Measurements from ENCODE around the gene KRT6A.

KRT6A gene

DNA sequence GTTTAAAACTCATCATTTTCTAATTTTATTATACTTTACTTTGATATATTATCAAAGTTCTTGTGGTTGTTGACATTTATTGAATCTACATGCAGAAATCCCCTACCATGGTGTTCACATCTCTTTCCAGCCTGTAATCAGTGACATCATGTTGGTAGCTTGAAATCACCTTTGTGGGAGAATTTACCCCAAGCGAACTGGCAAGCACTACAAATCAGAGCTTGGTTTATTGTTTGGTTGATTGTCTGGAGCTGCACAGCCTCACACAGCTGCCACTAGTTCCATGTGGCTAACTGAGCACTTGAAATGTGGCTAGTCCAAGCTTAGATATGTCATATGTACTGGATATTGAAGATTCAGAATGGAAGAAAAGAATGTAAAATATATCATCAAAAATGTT lies 42.5 kb upstream of the KRT6A start:
- no peak overlapping the region for H3K4me3 ChIP-seq (replicated peaks; ENCODE audit: low read depth, low read length)
- no peak for DNase-seq (ENCODE audit: low read depth)
- TF ChIP-seq, protein P1, sequence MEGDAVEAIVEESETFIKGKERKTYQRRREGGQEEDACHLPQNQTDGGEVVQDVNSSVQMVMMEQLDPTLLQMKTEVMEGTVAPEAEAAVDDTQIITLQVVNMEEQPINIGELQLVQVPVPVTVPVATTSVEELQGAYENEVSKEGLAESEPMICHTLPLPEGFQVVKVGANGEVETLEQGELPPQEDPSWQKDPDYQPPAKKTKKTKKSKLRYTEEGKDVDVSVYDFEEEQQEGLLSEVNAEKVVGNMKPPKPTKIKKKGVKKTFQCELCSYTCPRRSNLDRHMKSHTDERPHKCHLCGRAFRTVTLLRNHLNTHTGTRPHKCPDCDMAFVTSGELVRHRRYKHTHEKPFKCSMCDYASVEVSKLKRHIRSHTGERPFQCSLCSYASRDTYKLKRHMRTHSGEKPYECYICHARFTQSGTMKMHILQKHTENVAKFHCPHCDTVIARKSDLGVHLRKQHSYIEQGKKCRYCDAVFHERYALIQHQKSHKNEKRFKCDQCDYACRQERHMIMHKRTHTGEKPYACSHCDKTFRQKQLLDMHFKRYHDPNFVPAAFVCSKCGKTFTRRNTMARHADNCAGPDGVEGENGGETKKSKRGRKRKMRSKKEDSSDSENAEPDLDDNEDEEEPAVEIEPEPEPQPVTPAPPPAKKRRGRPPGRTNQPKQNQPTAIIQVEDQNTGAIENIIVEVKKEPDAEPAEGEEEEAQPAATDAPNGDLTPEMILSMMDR (IDR thresholded peaks at IDR 0.05; ENCODE audit: low read length, missing control alignments) = no peak

DNA sequence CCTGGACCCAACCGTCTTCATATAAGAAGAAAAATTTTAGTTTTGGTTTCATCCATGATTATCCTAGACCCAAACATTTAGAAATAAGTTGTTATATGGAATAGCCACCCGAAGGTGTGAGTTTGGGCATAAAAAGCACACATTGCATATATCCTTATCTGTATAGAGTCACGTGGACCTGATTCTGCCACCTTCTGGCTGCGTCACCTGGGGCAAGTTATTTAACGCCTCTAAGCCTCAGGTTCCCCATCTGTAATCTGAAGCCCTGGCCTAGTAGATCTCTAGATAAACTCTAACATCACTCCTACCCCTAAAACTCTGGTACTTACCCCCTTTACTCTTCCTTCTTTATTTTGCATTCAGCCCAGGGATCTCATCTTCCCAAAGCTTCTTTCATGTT lies 41.4 kb upstream of the KRT6A start:
- no peak overlapping the region for H3K4me3 ChIP-seq (replicated peaks; ENCODE audit: low read depth, low read length)
- TF ChIP-seq, protein P1 (IDR thresholded peaks at IDR 0.05; ENCODE audit: low read length, missing control alignments) = peak; percentile 13
- DNase-seq (ENCODE audit: low read depth) = peak; percentile 9

DNA sequence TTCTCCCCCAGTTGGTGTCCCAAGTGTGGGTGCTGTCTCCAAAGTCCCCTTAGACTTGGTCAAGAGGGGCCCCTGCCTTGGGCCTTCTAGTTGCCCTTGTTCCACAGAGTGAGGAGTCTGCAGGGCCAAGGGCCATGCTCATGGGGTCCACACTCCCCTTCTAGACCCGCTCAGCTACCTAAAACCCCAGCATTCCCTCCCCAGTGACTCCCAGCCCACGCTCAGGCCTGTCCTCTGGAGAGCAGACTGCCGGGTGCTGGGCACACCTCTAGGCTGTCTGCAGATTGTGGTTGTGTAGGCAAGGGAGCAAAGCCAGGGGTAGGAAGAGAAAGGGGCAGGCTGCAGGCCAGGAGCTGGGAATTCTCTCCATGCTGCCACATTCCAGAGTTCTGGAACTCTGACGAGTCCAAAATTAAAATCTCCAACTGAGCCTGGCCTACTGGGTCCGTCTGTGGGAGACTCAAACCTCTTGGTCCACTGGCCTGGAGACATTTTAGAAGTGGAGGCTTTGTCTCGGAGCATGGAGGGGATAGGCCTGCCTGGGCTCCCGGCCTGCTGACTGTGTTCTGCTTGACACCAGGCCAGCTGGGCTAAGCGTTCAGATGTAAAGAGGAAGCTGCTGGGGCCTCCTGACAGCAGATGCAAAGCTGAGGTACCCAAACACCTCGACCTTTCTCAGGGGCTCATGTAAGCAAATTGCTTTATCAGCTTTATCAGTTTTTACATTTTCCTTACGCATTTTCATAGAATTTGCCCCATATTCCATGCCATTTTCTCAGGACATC lies 40.8 kb upstream of the KRT6A start:
- TF ChIP-seq, protein P1 (IDR thresholded peaks at IDR 0.05; ENCODE audit: low read length, missing control alignments) = no peak
- H3K4me3 ChIP-seq (replicated peaks; ENCODE audit: low read depth, low read length) = no peak overlapping the region
- no peak for DNase-seq (ENCODE audit: low read depth)

DNA sequence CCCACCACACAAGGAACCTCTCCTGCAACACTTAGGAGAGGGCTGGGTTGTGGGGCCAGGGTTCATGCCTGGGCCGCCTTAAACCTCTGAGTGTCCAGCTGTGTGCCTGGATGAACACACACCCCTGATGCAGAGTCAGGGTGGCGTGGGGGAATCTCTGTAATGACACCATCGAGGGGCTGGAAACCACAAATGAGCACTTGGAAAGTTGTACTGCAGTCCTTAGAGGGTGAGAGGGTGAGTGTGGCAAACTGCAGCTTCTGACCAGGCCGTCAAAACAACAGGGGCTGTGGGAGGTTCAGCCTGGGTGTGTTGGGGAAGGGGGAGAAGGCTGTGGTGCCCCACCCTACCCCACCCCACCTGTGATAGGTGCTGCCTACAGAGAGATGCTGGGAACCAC lies 39.6 kb upstream of the KRT6A start:
- H3K4me3 ChIP-seq (replicated peaks; ENCODE audit: low read depth, low read length) = no peak overlapping the region
- DNase-seq (ENCODE audit: low read depth) = no peak
- TF ChIP-seq, protein P1 (IDR thresholded peaks at IDR 0.05; ENCODE audit: low read length, missing control alignments) = no peak

DNA sequence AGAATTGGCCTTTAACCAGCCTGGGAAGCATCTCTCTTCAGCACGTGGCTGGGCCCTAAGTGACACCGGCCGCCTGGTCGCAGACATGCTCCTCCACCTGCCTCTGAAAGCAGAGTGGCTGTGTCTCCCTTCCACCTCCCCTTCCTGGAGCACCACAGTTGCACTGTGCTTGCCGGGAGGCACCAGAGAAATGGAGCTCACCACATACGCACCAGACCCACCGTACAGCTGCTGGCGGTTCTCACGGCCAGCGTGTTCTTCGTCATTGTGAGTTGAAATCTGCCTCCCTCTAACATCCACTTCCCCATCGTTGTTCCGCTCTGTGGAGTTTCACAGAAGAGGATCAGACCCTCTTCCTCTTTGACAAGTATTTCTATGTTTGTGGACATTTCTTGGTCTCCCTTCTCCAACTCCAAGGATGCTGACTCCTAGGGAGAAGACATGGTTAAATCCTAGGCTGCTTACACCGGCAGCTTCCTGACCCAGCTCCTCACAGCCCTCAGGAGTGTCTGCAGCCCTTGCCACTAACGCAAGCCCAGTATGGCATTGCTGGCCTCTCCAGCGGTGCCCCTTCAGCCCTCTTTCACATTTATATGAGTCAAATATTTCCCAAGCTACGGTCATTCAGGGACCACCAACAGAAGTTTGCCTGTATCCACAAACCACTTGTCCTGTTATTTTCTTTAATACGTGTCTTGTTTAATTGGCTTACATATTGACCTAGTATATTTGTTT lies 38.7 kb upstream of the KRT6A start:
- DNase-seq (ENCODE audit: low read depth) = no peak
- no peak overlapping the region for H3K4me3 ChIP-seq (replicated peaks; ENCODE audit: low read depth, low read length)
- TF ChIP-seq, protein P1 (IDR thresholded peaks at IDR 0.05; ENCODE audit: low read length, missing control alignments) = no peak

DNA sequence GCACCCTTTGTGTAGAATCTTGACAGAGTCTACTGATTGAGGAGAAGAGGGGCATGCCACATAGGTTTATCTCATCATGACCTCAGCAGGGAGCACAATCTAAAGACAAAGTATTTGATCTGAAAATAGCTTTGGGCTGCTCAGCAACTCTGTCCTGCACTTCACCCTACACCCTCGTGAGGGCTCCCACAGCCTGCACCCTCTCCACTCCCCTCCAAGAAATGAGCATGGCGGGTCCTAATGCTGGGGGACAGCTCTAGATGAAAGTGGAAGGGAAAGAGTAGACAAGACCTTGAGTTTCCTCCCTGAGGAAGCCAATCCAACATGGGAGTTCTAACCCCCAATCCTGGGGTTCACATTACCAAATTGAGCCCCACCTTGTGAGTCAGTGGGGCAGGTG lies 37.8 kb upstream of the KRT6A start:
- TF ChIP-seq, protein P1 (IDR thresholded peaks at IDR 0.05; ENCODE audit: low read length, missing control alignments) = no peak
- no peak for DNase-seq (ENCODE audit: low read depth)
- no peak overlapping the region for H3K4me3 ChIP-seq (replicated peaks; ENCODE audit: low read depth, low read length)
